ENCODE measurements around the gene DSCAM.

GRCh38 chr21:40074198-40074597 is 772.8 kb downstream of the DSCAM start:
- TF ChIP-seq CTCF (IDR thresholded peaks at IDR 0.05; ENCODE audit: low read length) (no peak), EZH2 (IDR thresholded peaks at IDR 0.05; ENCODE audit: borderline replicate concordance, low read length) (no peak)

All from OCI-LY1 (cell line).